Tibial nerve (tissue), 4 donors: ENCODE data around the gene GHR. TPM values are rescaled to one million over a fixed set of nuclear protein-coding genes. Genes with fewer than 3 reads are reported as not detected.

Experiments
- DNase-seq, 2 donors: peaks; one replicate each; pipeline ENCODE4 v3.0.0-alpha.2; 2019; ENCODE audit warnings: low spot score in 2 of 2
- H3K27ac ChIP-seq, 4 donors: fragments of 200-600 bp; sonication (generic) in 3 of 4; one replicate each; pipeline ENCODE4 v1.5.1; 2017 to 2019; ENCODE audit warnings: mild to moderate bottlenecking in 1 of 4
- H3K27me3 ChIP-seq, 2 donors: fragments of 200-600 bp; sonication (generic) in 1 of 2; one replicate each; pipeline versions ENCODE4 v1.5.1 to v1.6.0; 2017 to 2019
- H3K36me3 ChIP-seq, 3 donors: fragments of 200-600 bp; sonication (generic); one replicate each; pipeline ENCODE4 v1.5.1; 2018 to 2019
- H3K4me1 ChIP-seq, 4 donors: fragments of 200-600 bp; sonication (generic) in 3 of 4; one replicate each; pipeline ENCODE4 v1.5.1; 2017 to 2019
- H3K4me3 ChIP-seq, 4 donors: fragments of 200-600 bp; sonication (generic) in 3 of 4; one replicate each; pipeline ENCODE4 v1.5.1; 2017 to 2019; ENCODE audit warnings: mild to moderate bottlenecking in 1 of 4, moderate library complexity in 1 of 4
- H3K9me3 ChIP-seq, 4 donors: fragments of 200-600 bp; sonication (generic) in 3 of 4; one replicate each; pipeline ENCODE4 v1.5.1; 2017 to 2019
- EP300 ChIP-seq, 2 donors: sonication (generic); formaldehyde crosslinking; IDR thresholded peaks; one replicate each; pipeline ENCODE4 v1.6.1; 2017; ENCODE audit warnings: antibody characterized with exemption in 2 of 2, mild to moderate bottlenecking in 1 of 2
- POLR2A ChIP-seq, 2 donors: fragments of 450-650 bp; IDR thresholded peaks; one replicate each; pipeline ENCODE4 v1.6.1; 2017; ENCODE audit warnings: antibody characterized with exemption in 2 of 2, mild to moderate bottlenecking in 2 of 2, moderate library complexity in 2 of 2
- WGBS, 2 donors: methylation state at CpG; one replicate each; pipeline ENCODE4 v1.1.5; 2018; 5-methylcytosine and 5-hydroxymethylcytosine counted together
- total RNA-seq, 4 donors: library from RNA; depleted of rRNA; stranded (reverse); fragments of >200 nt; gene quantifications; one replicate each; pipeline ENCODE4 v1.1.0, GENCODE V29; 2016
- TF ChIP-seq, protein P1 (sequence below), 5 experiments: fragments of 200-600 bp in 3 of 5; fragments of 450-650 bp in 2 of 5; sonication (generic) in 3 of 5; IDR thresholded peaks; one replicate each; pipeline ENCODE4 v1.5.1; 2016 to 2019; ENCODE audit warnings: antibody characterized with exemption in 5 of 5, mild to moderate bottlenecking in 3 of 5, moderate library complexity in 2 of 5

The GHR gene
- total RNA-seq, 4 donors from 2014 or later = 30.2 to 39.6 (median 39.2) TPM

DNA sequence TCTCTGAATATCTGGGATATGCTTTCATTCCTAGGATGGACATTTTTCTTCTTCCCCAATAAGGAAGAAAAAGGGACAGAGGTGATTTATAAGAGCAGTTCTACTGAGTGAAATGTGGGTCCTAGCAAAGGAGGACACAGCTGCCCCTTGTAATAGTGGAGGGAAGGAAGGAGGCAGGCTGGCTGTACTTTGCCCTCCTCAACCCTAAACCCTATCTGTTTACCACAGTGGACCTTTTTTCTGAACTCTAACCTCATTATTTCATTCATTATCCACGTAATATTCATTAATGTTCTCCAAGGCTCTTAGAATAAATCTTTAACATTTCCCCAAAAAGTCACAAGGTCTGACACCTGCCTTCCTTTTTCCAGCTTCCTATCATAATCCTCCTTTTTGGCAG lies 37.8 kb downstream of the GHR start:
- Histone ChIP-seq H3K4me3 (no peak overlapping the region), H3K27me3 (no peaks in the 10 kb centered on the region), H3K27ac (no peak overlapping the region), H3K36me3 (no peaks in the 10 kb centered on the region), H3K9me3 (no peaks in the 10 kb centered on the region), H3K4me1 (no peaks in the 10 kb centered on the region)
- 55 to 63% methylated on average over 1 of the region's 1 CpG for WGBS, 2 donors
- TF ChIP-seq EP300 (IDR thresholded peaks at IDR 0.05) (no peak), POLR2A (IDR thresholded peaks at IDR 0.05) (no peak)
- TF ChIP-seq, protein P1, sequence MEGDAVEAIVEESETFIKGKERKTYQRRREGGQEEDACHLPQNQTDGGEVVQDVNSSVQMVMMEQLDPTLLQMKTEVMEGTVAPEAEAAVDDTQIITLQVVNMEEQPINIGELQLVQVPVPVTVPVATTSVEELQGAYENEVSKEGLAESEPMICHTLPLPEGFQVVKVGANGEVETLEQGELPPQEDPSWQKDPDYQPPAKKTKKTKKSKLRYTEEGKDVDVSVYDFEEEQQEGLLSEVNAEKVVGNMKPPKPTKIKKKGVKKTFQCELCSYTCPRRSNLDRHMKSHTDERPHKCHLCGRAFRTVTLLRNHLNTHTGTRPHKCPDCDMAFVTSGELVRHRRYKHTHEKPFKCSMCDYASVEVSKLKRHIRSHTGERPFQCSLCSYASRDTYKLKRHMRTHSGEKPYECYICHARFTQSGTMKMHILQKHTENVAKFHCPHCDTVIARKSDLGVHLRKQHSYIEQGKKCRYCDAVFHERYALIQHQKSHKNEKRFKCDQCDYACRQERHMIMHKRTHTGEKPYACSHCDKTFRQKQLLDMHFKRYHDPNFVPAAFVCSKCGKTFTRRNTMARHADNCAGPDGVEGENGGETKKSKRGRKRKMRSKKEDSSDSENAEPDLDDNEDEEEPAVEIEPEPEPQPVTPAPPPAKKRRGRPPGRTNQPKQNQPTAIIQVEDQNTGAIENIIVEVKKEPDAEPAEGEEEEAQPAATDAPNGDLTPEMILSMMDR (IDR thresholded peaks at IDR 0.05) = no peak
- DNase-seq = no peak

DNA sequence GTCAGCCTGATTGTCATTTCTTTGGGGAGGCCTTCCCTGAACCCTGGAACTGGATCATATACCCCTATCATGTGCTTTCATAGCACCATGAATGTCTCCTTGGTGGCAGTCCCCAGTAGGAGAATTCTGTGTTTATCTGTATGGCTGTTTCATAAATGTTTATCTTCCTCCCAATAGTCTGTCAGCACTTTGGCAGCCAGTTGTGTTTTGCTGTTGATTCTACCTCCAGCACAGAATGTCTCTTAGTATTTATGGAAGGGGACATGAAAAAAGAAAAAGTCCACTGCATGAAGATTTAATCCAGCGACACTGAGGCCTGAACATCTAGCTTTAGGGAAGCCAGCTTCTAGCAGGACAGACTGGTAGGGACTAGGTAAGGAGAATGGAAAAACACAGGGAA lies 38.3 kb downstream of the GHR start:
- H3K27ac ChIP-seq = no peak overlapping the region
- H3K4me1 ChIP-seq = no peaks in the 10 kb centered on the region
- no peaks in the 10 kb centered on the region for H3K36me3 ChIP-seq
- 94 to 100% methylated on average over 1 of the region's 1 CpG for WGBS, 2 donors
- DNase-seq = no peak
- H3K9me3 ChIP-seq = no peaks in the 10 kb centered on the region
- no peak overlapping the region for H3K4me3 ChIP-seq
- TF ChIP-seq, protein P1 (IDR thresholded peaks at IDR 0.05) = no peak
- no peak for TF ChIP-seq POLR2A (IDR thresholded peaks at IDR 0.05)
- TF ChIP-seq EP300 (IDR thresholded peaks at IDR 0.05) = no peak
- H3K27me3 ChIP-seq = no peaks in the 10 kb centered on the region

DNA sequence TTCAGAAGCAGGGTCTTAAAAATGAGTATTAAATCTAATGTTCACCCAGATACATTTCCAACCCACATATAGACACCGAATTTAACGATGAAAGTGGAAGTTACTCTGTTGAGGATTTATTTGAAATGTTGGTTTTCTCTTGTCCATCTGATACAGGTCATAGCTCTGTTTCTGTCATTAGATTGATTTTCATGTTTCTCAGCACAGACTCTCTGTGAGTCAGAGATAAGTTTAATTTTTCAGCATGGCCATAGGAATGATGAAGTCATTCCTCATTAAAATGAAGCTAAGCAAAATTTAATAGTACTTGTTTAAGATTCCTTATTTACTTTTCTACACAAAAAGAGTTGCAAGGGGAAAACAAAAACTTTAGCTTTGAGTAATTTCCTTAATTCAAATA lies 38.8 kb downstream of the GHR start:
- Histone ChIP-seq H3K4me3 (no peak overlapping the region), H3K27me3 (no peaks in the 10 kb centered on the region), H3K4me1 (no peaks in the 10 kb centered on the region), H3K9me3 (no peaks in the 10 kb centered on the region), H3K27ac (no peak overlapping the region), H3K36me3 (no peaks in the 10 kb centered on the region)
- DNase-seq = no peak
- TF ChIP-seq, protein P1 (IDR thresholded peaks at IDR 0.05) = no peak
- TF ChIP-seq POLR2A (IDR thresholded peaks at IDR 0.05) (no peak), EP300 (IDR thresholded peaks at IDR 0.05) (no peak)
- WGBS, 2 donors = 88 to 93% methylated on average over 2 of the region's 2 CpGs

DNA sequence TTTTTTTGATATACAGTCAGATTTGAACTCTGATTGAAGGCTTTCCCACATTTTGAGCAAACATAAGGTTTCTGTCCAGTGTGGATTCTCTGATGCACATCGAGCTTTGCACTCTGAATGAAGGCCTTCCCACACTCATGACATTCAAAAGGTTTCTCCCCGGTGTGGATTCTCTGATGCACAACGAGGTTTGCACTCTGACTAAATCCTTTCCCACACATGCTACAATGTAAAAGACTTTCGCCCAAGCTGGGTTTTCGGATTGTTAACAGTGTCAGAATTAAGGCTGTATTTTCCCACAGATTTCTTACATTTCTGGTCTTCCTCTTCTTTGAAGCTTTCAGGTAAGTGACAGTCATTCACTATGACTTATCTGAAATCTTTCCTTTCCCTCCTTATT lies 44.3 kb downstream of the GHR start:
- TF ChIP-seq EP300 (IDR thresholded peaks at IDR 0.05) (no peak), POLR2A (IDR thresholded peaks at IDR 0.05) (no peak)
- TF ChIP-seq, protein P1 (IDR thresholded peaks at IDR 0.05) = no peak
- Histone ChIP-seq H3K27me3 (no peaks in the 10 kb centered on the region), H3K9me3 (no peaks in the 10 kb centered on the region), H3K27ac (no peak overlapping the region), H3K36me3 (no peaks in the 10 kb centered on the region), H3K4me1 (no peaks in the 10 kb centered on the region), H3K4me3 (no peak overlapping the region)
- no peak for DNase-seq
- WGBS, 2 donors = 77 to 84% methylated on average over 5 of the region's 5 CpGs

DNA sequence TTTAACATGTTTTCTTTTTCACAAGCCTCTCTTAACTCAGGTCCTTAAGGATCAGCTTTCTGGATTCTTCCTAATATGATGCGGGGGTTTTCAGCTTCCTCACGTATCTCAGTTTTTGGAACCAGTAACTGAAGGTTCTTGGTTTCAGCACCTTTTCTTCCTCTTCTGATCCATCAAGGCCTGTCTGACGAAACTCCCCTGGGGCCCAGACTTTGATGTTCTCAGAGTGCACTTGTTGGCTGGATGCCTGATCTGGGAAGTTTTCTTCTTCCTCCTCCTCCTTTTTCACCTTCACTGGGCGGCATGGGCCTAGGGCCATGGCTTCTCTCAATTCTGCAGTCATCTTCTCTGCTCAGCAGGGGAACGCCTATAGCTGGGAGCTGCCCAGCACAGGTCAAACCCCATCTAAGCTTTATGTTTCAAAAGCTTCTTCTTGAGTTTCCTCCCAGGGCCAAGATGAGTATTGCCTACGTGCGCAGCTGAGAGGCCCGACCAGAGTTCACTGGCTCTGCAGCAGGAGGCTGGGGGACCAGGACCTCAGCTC lies 44.8 kb downstream of the GHR start:
- TF ChIP-seq POLR2A (IDR thresholded peaks at IDR 0.05) (no peak), EP300 (IDR thresholded peaks at IDR 0.05) (no peak)
- TF ChIP-seq, protein P1 (IDR thresholded peaks at IDR 0.05) = no peak
- 91% methylated on average over 8 of the region's 8 CpGs for WGBS, 2 donors
- no peak for DNase-seq
- Histone ChIP-seq H3K27me3 (no peaks in the 10 kb centered on the region), H3K9me3 (no peaks in the 10 kb centered on the region), H3K4me1 (no peaks in the 10 kb centered on the region), H3K27ac (no peak overlapping the region), H3K36me3 (no peaks in the 10 kb centered on the region), H3K4me3 (no peak overlapping the region)
